A549 (cell line): Measurements from ENCODE around the gene ATG4D.

Experiments
- CBX8 ChIP-seq: fragments of 200-600 bp; sonication (generic); IDR thresholded peaks from 2 replicates; pipeline ENCODE4 v1.6.1; 2016
- CEBPB ChIP-seq, 2 experiments: fragments of >200 bp in 1 of 2; sonication (Bioruptor Twin) in 1 of 2; formaldehyde crosslinking in 1 of 2; IDR thresholded peaks; 2 replicates each; pipeline ENCODE4 v1.6.1; 2012 to 2016
- FOSL2 ChIP-seq, 2 experiments: fragments of 450-650 bp in 1 of 2; fragments of >200 bp in 1 of 2; sonication (Bioruptor Twin) in 1 of 2; formaldehyde crosslinking; IDR thresholded peaks; 2 replicates each; pipeline versions ENCODE4 v1.5.0 to v1.6.1; 2016 to 2020; ENCODE audit warnings: mild to moderate bottlenecking in 1 of 2, moderate library complexity in 1 of 2
- KDM5A ChIP-seq: fragments of 200-600 bp; sonication (generic); IDR thresholded peaks from 2 replicates; pipeline ENCODE4 v1.6.1; 2016; ENCODE audit warnings: antibody characterized with exemption, mild to moderate bottlenecking
- NFE2L2 ChIP-seq: fragments of 150-350 bp; conservative IDR thresholded peaks from 2 replicates; pipeline ENCODE4 v1.6.1; 2014; ENCODE audit warnings: low read length
- NPAS2 ChIP-seq: fragments of 250-450 bp; sonication (Bioruptor Pico); IDR thresholded peaks from 2 replicates; pipeline ENCODE4 v1.8.0; 2022; ENCODE audit warnings: mild to moderate bottlenecking, moderate library complexity, borderline replicate concordance
- POLR2A ChIP-seq: IDR thresholded peaks from 2 replicates; pipeline ENCODE4 v1.6.1; 2012; ENCODE audit warnings: mild to moderate bottlenecking, low read length
- RNF2 ChIP-seq: fragments of 200-600 bp; sonication (generic); IDR thresholded peaks from 2 replicates; pipeline ENCODE4 v1.6.1; 2016; ENCODE audit warnings: low read depth, mild to moderate bottlenecking, antibody characterized with exemption, moderate library complexity, borderline replicate concordance
- SMC3 ChIP-seq: fragments of >200 bp; sonication (Bioruptor Twin); formaldehyde crosslinking; IDR thresholded peaks from 3 replicates; pipeline ENCODE4 v1.6.1; 2018; ENCODE audit warnings: inconsistent platforms
- ZC3H11A ChIP-seq: fragments of 450-650 bp; IDR thresholded peaks from 2 replicates; pipeline ENCODE4 v1.6.1; 2014; ENCODE audit warnings: antibody characterized with exemption, mild to moderate bottlenecking
- TF ChIP-seq, protein P1 (sequence below): fragments of >200 bp; sonication (Bioruptor Twin); formaldehyde crosslinking; IDR thresholded peaks from 3 replicates; pipeline ENCODE4 v1.5.1; 2016
- TF ChIP-seq, protein P2 (sequence below): IDR thresholded peaks from 2 replicates; pipeline ENCODE4 v1.6.1; 2012; ENCODE audit warnings: low read depth, borderline replicate concordance

DNA sequence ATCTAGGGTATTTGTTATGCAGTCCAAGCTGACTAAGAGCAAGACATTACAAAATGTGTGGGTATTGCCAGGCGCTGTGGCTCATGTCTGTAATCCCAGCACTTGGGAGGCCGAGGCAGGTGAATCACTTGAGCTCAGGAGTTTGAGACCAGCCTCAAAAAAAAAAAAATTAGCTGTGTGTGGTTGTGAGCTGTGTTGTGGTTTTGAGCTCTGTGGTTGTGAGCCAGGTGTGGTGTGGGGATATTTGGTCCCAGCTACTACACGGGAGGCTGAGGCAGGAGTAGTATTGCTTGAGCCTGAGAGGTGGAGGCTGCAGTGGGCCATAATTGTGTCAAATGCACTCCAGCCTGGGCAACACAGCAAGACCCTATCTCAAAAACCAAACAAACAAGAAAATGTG lies 35.0 kb upstream of the ATG4D start:
- TF ChIP-seq KDM5A: no peak
- no peak for TF ChIP-seq CBX8
- TF ChIP-seq, protein P1, sequence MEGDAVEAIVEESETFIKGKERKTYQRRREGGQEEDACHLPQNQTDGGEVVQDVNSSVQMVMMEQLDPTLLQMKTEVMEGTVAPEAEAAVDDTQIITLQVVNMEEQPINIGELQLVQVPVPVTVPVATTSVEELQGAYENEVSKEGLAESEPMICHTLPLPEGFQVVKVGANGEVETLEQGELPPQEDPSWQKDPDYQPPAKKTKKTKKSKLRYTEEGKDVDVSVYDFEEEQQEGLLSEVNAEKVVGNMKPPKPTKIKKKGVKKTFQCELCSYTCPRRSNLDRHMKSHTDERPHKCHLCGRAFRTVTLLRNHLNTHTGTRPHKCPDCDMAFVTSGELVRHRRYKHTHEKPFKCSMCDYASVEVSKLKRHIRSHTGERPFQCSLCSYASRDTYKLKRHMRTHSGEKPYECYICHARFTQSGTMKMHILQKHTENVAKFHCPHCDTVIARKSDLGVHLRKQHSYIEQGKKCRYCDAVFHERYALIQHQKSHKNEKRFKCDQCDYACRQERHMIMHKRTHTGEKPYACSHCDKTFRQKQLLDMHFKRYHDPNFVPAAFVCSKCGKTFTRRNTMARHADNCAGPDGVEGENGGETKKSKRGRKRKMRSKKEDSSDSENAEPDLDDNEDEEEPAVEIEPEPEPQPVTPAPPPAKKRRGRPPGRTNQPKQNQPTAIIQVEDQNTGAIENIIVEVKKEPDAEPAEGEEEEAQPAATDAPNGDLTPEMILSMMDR: no peak
- no peak for TF ChIP-seq POLR2A
- no peak for TF ChIP-seq SMC3
- TF ChIP-seq, protein P2, sequence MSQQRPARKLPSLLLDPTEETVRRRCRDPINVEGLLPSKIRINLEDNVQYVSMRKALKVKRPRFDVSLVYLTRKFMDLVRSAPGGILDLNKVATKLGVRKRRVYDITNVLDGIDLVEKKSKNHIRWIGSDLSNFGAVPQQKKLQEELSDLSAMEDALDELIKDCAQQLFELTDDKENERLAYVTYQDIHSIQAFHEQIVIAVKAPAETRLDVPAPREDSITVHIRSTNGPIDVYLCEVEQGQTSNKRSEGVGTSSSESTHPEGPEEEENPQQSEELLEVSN: no peak
- no peak for TF ChIP-seq NFE2L2
- TF ChIP-seq ZC3H11A: no peak
- no peak for TF ChIP-seq FOSL2 (IDR thresholded peaks at IDR 0.05)
- TF ChIP-seq FOSL2 (CRISPR knock-in tag; IDR thresholded peaks at IDR 0.05): no peak
- TF ChIP-seq RNF2: no peak
- TF ChIP-seq NPAS2 (CRISPR knock-in tag): no peak
- TF ChIP-seq CEBPB (IDR thresholded peaks at IDR 0.05): no peak
